ENCODE results near the gene IFITM10.
"Not testable (repeated sequence)": the region's sequence is repeated elsewhere in the genome, so short reads cannot be mapped to it uniquely, and the experiment has no call there.

Gene IFITM10

GRCh38 chr11:1773131-1773993 is 23.0 kb upstream of the IFITM10 start:
- no peak for DNase-seq (ENCODE audit: extremely low spot score)
- CTCF ChIA-PET = interaction anchor here (0.6 to 1.1 kb wide), 2 partner anchors 11 to 378 kb away, joined by 3 read pairs; no protein-coding TSS in a partner anchor
- TF ChIP-seq, protein P1, sequence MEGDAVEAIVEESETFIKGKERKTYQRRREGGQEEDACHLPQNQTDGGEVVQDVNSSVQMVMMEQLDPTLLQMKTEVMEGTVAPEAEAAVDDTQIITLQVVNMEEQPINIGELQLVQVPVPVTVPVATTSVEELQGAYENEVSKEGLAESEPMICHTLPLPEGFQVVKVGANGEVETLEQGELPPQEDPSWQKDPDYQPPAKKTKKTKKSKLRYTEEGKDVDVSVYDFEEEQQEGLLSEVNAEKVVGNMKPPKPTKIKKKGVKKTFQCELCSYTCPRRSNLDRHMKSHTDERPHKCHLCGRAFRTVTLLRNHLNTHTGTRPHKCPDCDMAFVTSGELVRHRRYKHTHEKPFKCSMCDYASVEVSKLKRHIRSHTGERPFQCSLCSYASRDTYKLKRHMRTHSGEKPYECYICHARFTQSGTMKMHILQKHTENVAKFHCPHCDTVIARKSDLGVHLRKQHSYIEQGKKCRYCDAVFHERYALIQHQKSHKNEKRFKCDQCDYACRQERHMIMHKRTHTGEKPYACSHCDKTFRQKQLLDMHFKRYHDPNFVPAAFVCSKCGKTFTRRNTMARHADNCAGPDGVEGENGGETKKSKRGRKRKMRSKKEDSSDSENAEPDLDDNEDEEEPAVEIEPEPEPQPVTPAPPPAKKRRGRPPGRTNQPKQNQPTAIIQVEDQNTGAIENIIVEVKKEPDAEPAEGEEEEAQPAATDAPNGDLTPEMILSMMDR (IDR thresholded peaks at IDR 0.05; ENCODE audit: control extremely low read depth, extremely low read depth, low read depth, missing control alignments) = no peak
- POLR2A ChIA-PET = no interaction called here

GRCh38 chr11:1772270-1773130 is 22.1 kb upstream of the IFITM10 start:
- DNase-seq (ENCODE audit: extremely low spot score) = no peak
- CTCF ChIA-PET = interaction anchor here (1.1 kb wide), 1 partner anchor 10 kb away, joined by 3 read pairs; no protein-coding TSS in a partner anchor
- POLR2A ChIA-PET = no interaction called here
- TF ChIP-seq, protein P1 (IDR thresholded peaks at IDR 0.05; ENCODE audit: control extremely low read depth, extremely low read depth, low read depth, missing control alignments) = no peak

DNA sequence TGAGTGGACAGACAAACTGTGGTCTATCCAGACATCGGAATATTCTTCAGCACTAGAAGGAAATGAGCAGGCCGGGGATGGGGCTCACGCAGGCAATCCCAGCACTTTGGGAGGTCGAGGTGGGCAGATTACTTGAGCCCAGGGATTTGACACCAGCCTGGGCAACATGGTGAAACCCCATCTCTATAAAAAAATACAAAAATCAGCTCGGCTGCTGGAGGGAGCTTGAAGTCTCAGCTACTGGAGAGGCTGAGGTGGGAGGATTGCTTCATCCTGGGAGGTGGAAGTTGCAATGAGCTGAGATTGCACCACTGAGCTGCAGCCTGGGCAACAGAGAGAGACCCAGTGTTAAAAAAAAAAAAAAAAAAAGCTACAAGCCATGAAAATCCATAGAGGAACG is 21.3 kb upstream of the IFITM10 start:
- ChIA-PET POLR2A (no interaction called here), CTCF (no interaction called here)
- no peak for DNase-seq (ENCODE audit: extremely low spot score)
- TF ChIP-seq, protein P1 (IDR thresholded peaks at IDR 0.05; ENCODE audit: control extremely low read depth, extremely low read depth, low read depth, missing control alignments) = no peak

- TF ChIP-seq, protein P1 (IDR thresholded peaks at IDR 0.05; ENCODE audit: control extremely low read depth, extremely low read depth, low read depth, missing control alignments) = no peak
- ChIA-PET CTCF (no interaction called here), POLR2A (no interaction called here)
- DNase-seq (ENCODE audit: extremely low spot score) = no peak
Observed at GRCh38 chr11:1771273-1771672, 20.9 kb upstream of the IFITM10 start.

DNA sequence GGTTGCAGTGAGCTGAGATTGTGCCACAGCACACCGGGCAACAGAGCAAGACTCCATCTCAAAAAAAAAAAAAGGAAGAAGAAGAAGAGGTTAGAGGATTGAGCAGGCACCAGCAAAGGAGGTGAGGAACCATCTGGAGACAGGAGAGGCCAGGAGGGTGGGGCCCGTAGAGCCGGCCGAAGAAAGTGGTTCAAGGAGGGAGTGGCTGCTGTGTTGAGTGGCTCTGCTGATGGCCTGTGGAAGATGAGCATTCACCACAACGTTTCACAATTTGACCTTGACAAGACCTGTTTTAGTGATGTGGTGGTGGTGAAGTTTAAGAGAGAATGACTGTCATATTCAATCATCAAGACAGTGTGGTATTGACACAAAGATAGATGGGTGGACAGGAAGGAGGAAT is 20.1 kb upstream of the IFITM10 start:
- ChIA-PET POLR2A (no interaction called here), CTCF (interaction anchor here (1.1 kb wide), 1 partner anchor 76 kb away, joined by 4 read pairs; no protein-coding TSS in a partner anchor)
- TF ChIP-seq, protein P1 (IDR thresholded peaks at IDR 0.05; ENCODE audit: control extremely low read depth, extremely low read depth, low read depth, missing control alignments) = no peak
- DNase-seq (ENCODE audit: extremely low spot score) = no peak

- no peak for DNase-seq (ENCODE audit: extremely low spot score)
- CTCF ChIA-PET = interaction anchor here (1.1 to 1.6 kb wide), 2 partner anchors 63 to 76 kb away, joined by 4 read pairs; no protein-coding TSS in a partner anchor
- TF ChIP-seq, protein P1 (IDR thresholded peaks at IDR 0.05; ENCODE audit: control extremely low read depth, extremely low read depth, low read depth, missing control alignments) = no peak
- POLR2A ChIA-PET = no interaction called here
Observed at GRCh38 chr11:1770061-1770460, 19.7 kb upstream of the IFITM10 start.

- CTCF ChIA-PET = interaction anchor here (1.1 to 1.6 kb wide), 2 partner anchors 64 to 75 kb away, joined by 4 read pairs; no protein-coding TSS in a partner anchor
- DNase-seq (ENCODE audit: extremely low spot score); POLR2A ChIA-PET: not testable (repeated sequence)
Observed at GRCh38 chr11:1769304-1769936, 19.0 kb upstream of the IFITM10 start.

All from GM10248 (cell line).